AG04449 (cell line): Measurements from ENCODE around the gene TSKS.

Source experiments
- CTCF ChIA-PET: fragments of 350-600 bp; formaldehyde crosslinking; extraction: SDS; loops from one replicate; lab custom pipeline; 2021; ENCODE audit warnings: antibody characterized with exemption; lab: Yijun Ruan, JAX
- POLR2A ChIA-PET: fragments of 400-600, 350-600 bp; formaldehyde crosslinking; extraction: SDS; loops from one replicate; lab custom pipeline; 2020; ENCODE audit warnings: antibody characterized with exemption, inconsistent platforms; lab: Yijun Ruan, JAX
- DNase-seq: peaks from one replicate; pipeline ENCODE4 v3.0.0-alpha.2; 2010; ENCODE audit warnings: low read depth, low spot score
- H3K4me3 ChIP-seq: 2 replicates; pipeline ENCODE4 v1.5.1; 2011; ENCODE audit warnings: low read depth, mild to moderate bottlenecking, control low read depth, low read length
- CTCF ChIP-seq: IDR thresholded peaks from one replicate; pipeline ENCODE4 v1.5.1; 2011; ENCODE audit warnings: mild to moderate bottlenecking, moderate library complexity, low read length, control low read depth, inconsistent platforms; ENCODE audit not compliant: insufficient read depth; ENCODE audit errors: missing control alignments

Gene TSKS

GRCh38 chr19:49705919-49706318 is 57.2 kb downstream of the TSKS start:
- CTCF ChIA-PET = interaction anchor here (4.7 kb wide), 1 partner anchor 12 kb away, joined by 25 read pairs; no protein-coding TSS in a partner anchor
- H3K4me3 ChIP-seq = no peak overlapping the region
- no peak for DNase-seq
- POLR2A ChIA-PET = no interaction called here
- TF ChIP-seq CTCF = no peak

GRCh38 chr19:49704888-49705642 is 58.0 kb downstream of the TSKS start:
- TF ChIP-seq CTCF = no peak
- no peak for DNase-seq
- ChIA-PET CTCF (interaction anchor here (0.7 to 4.7 kb wide), 2 partner anchors 13 to 24 kb away, joined by 3 to 25 read pairs; no protein-coding TSS in a partner anchor), POLR2A (no interaction called here)
- H3K4me3 ChIP-seq = no peak overlapping the region

GRCh38 chr19:49701271-49701786 is 61.8 kb downstream of the TSKS start:
- no peak for TF ChIP-seq CTCF
- CTCF ChIA-PET = interaction anchor here (4.7 kb wide), 1 partner anchor 16 kb away, joined by 25 read pairs; no protein-coding TSS in a partner anchor
- DNase-seq = no peak
- no peak overlapping the region for H3K4me3 ChIP-seq
- POLR2A ChIA-PET = no interaction called here

DNA sequence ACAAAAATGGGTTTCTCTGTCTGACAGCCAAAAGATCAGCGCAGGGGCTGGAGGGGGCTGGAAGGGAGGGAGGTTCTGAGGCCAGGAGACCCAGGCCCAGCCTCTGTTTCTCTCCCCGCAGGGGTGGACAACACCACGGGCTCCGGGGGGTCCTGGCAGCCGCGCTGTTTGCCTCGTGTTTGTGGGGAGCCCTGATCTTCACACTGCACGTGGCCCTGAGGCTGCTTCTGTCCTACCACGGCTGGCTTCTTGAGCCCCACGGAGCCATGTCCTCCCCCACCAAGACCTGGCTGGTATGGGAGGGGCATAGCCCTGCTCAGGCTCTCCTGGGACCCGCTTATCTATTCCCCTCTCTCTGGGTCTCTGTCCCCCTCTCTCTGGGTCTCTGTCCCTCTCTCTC is 62.5 kb downstream of the TSKS start:
- H3K4me3 ChIP-seq = no peak overlapping the region
- DNase-seq = no peak
- no peak for TF ChIP-seq CTCF
- CTCF ChIA-PET = interaction anchor here (1.0 to 1.6 kb wide), 2 partner anchors 13 to 17 kb away, joined by 4 to 5 read pairs; no protein-coding TSS in a partner anchor
- POLR2A ChIA-PET = no interaction called here

DNA sequence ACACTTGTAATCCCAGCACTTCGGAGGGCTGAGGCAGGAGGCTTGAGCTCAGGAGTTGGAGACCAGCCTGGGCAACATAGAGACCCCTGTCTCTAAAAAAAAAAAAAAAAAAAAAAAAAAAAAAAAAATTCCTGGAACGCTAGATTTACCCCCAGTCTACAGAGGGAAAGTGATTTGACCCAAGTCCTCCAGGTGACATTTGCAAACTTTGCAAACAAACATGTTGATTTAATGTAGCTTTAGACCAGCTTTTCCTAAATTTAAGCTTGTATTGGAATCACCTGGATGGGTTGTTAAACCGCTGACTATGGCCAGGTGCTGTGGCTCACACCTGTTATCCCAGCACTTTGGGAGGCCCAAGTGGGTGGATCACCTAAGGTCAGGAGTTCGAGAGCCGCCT is 63.7 kb downstream of the TSKS start:
- ChIA-PET POLR2A (interaction anchor here (0.6 kb wide), 1 partner anchor 698 kb away, joined by 3 read pairs; no protein-coding TSS in a partner anchor), CTCF (interaction anchor here (1.4 to 2.3 kb wide), 4 partner anchors 11 to 21 kb away, joined by 4 to 5 read pairs (median 5); no protein-coding TSS in a partner anchor)
- DNase-seq = no peak
- no peak for TF ChIP-seq CTCF
- H3K4me3 ChIP-seq = no peak overlapping the region

DNA sequence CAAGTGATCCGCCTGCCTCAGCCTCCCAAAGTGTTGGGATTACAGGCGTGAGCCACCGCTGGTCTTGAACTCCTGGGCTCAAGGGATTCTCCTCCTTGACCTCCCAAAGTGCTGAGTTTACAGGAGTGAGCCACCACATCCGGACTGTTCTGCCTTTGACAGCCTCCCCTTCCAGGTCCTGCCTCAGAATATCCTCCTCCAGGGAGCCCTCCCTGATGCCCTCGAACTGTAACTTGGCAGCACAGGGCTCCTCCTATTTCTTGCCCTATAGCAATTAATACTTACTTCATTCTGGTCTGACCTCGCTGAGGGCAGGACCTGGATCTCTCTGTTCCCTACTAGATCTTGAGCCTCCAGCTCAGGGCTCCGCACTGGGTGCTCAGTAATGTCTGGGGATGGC is 66.2 kb downstream of the TSKS start:
- ChIA-PET POLR2A (no interaction called here), CTCF (interaction anchor here (2.5 kb wide), 1 partner anchor 15 kb away, joined by 8 read pairs; no protein-coding TSS in a partner anchor)
- no peak for TF ChIP-seq CTCF
- no peak for DNase-seq
- no peak overlapping the region for H3K4me3 ChIP-seq
